Nephron progenitor cell (in vitro differentiated cells): ENCODE results near the gene CD99L2.

ENCODE experiments used
- DNase-seq: peaks from one replicate; pipeline ENCODE4 v3.0.0; 2021
- H3K27ac Mint-ChIP-seq: 2 replicates; pipeline ENCODE4 v1.8.0; 2021; ENCODE audit warnings: mild to moderate bottlenecking, moderate library complexity, mixed read lengths
- H3K27me3 Mint-ChIP-seq: 2 replicates; pipeline ENCODE4 v1.8.0; 2021; ENCODE audit warnings: mild to moderate bottlenecking, low read depth, mixed read lengths; ENCODE audit not compliant: poor library complexity
- H3K36me3 Mint-ChIP-seq: 2 replicates; pipeline ENCODE4 v1.8.0; 2021; ENCODE audit warnings: low read depth, mixed read lengths
- H3K4me1 Mint-ChIP-seq: 2 replicates; pipeline ENCODE4 v1.8.0; 2021; ENCODE audit warnings: mixed read lengths
- H3K4me3 Mint-ChIP-seq: 2 replicates; pipeline ENCODE4 v1.8.0; 2021; ENCODE audit warnings: mild to moderate bottlenecking, moderate library complexity, mixed read lengths
- H3K9me3 Mint-ChIP-seq: 2 replicates; pipeline ENCODE4 v1.8.0; 2021; ENCODE audit warnings: mild to moderate bottlenecking, moderate library complexity, mixed read lengths
- CTCF ChIP-seq: fragments of 200-600 bp; sonication (generic); IDR thresholded peaks from 2 replicates; pipeline ENCODE4 v1.5.0; 2021; ENCODE audit warnings: antibody characterized with exemption

Gene CD99L2

GRCh38 chrX:150821971-150822370 lies 76.5 kb downstream of the CD99L2 start:
- Mint-ChIP-seq H3K36me3 (peaks cover 76% of the 10 kb centered on the region), H3K27ac (no peak overlapping the region), H3K9me3 (peaks cover 76% of the 10 kb centered on the region), H3K27me3 (no peaks in the 10 kb centered on the region), H3K4me1 (no peaks in the 10 kb centered on the region), H3K4me3 (no peak overlapping the region)
- no peak for DNase-seq
- TF ChIP-seq CTCF, result no peak

GRCh38 chrX:150813922-150814321 lies 84.5 kb downstream of the CD99L2 start:
- no peak for DNase-seq
- Mint-ChIP-seq H3K27me3 (no peaks in the 10 kb centered on the region), H3K4me1 (no peaks in the 10 kb centered on the region), H3K27ac (no peak overlapping the region), H3K4me3 (no peak overlapping the region), H3K36me3 (peaks cover 35% of the 10 kb centered on the region), H3K9me3 (peaks cover 29% of the 10 kb centered on the region)
- no peak for TF ChIP-seq CTCF

GRCh38 chrX:150806827-150807226 lies 91.6 kb downstream of the CD99L2 start:
- peaks cover 48% of the 10 kb centered on the region for H3K36me3 Mint-ChIP-seq
- no peak for TF ChIP-seq CTCF
- no peaks in the 10 kb centered on the region for H3K27me3 Mint-ChIP-seq
- no peaks in the 10 kb centered on the region for H3K4me1 Mint-ChIP-seq
- no peak for DNase-seq
- H3K27ac Mint-ChIP-seq, result no peak overlapping the region
- no peak overlapping the region for H3K4me3 Mint-ChIP-seq
- peaks cover 60% of the 10 kb centered on the region for H3K9me3 Mint-ChIP-seq

- Mint-ChIP-seq H3K27ac (no peak overlapping the region), H3K36me3 (peaks cover 57% of the 10 kb centered on the region), H3K4me1 (no peaks in the 10 kb centered on the region), H3K4me3 (no peak overlapping the region), H3K9me3 (peaks cover 68% of the 10 kb centered on the region), H3K27me3 (no peaks in the 10 kb centered on the region)
- TF ChIP-seq CTCF, result no peak
- no peak for DNase-seq
Measured at GRCh38 chrX:150805736-150806135, 92.7 kb downstream of the CD99L2 start.

- no peak for DNase-seq
- Mint-ChIP-seq H3K9me3 (peaks cover 55% of the 10 kb centered on the region), H3K4me1 (no peaks in the 10 kb centered on the region), H3K4me3 (no peak overlapping the region), H3K27ac (no peak overlapping the region), H3K36me3 (peaks cover 85% of the 10 kb centered on the region), H3K27me3 (no peaks in the 10 kb centered on the region)
- no peak for TF ChIP-seq CTCF
Measured at GRCh38 chrX:150792949-150793527, 105.4 kb downstream of the CD99L2 start.

- H3K4me3 Mint-ChIP-seq, result no peak overlapping the region
- TF ChIP-seq CTCF, result no peak
- no peak for DNase-seq
- peaks cover 57% of the 10 kb centered on the region for H3K9me3 Mint-ChIP-seq
- peaks cover 84% of the 10 kb centered on the region for H3K36me3 Mint-ChIP-seq
- no peaks in the 10 kb centered on the region for H3K27me3 Mint-ChIP-seq
- no peak overlapping the region for H3K27ac Mint-ChIP-seq
- H3K4me1 Mint-ChIP-seq, result no peaks in the 10 kb centered on the region
Measured at GRCh38 chrX:150790021-150790420, 108.4 kb downstream of the CD99L2 start.
